Measurements from ENCODE around the gene METAP1D. TPM values are rescaled to one million over a fixed set of nuclear protein-coding genes. Genes with fewer than 3 reads are reported as not detected.
"Not testable (repeated sequence)": the region's sequence is repeated elsewhere in the genome, so short reads cannot be mapped to it uniquely, and the experiment has no call there.

METAP1D gene
- total and polyA plus RNA-seq, 9 donors: 7.0 to 14.3 (median 10.9) TPM

GRCh38 chr2:172109988-172110811 lies 110.4 kb downstream of the METAP1D start:
- Histone ChIP-seq H3K4me1 (ENCODE audit: insufficient read depth) (peaks cover 2% of the 10 kb centered on the region), H3K4me3 (no peak overlapping the region), H3K27me3 (peaks cover 5% of the 10 kb centered on the region), H3K9me3 (no peaks in the 10 kb centered on the region), H3K36me3 (no peaks in the 10 kb centered on the region), H3K27ac (no peak overlapping the region)
- peak in 1 of 5 donors; percentile 14 for DNase-seq
- TF ChIP-seq POLR2A (IDR thresholded peaks at IDR 0.05) (no peak), CTCF (IDR thresholded peaks at IDR 0.05) (no peak), EP300 (IDR thresholded peaks at IDR 0.05) (no peak)
- WGBS, 3 donors: 78 to 87% (median 87%) methylated on average over 31 of the region's 31 CpGs
- intact Hi-C loops (cut with DNase I): loop anchor here (5.0 to 10.0 kb wide), 7 partner anchors 295 to 1138 kb away; no protein-coding TSS in a partner anchor

GRCh38 chr2:172113617-172114016 lies 113.9 kb downstream of the METAP1D start:
- no peak overlapping the region for H3K27ac ChIP-seq
- H3K4me3 ChIP-seq: no peak overlapping the region
- H3K36me3 ChIP-seq: no peaks in the 10 kb centered on the region
- no peaks in the 10 kb centered on the region for H3K4me1 ChIP-seq (ENCODE audit: insufficient read depth)
- no peaks in the 10 kb centered on the region for H3K9me3 ChIP-seq
- TF ChIP-seq EP300 (IDR thresholded peaks at IDR 0.05): no peak
- TF ChIP-seq POLR2A (IDR thresholded peaks at IDR 0.05): no peak
- TF ChIP-seq CTCF (IDR thresholded peaks at IDR 0.05): peak; percentile 24 to 60 (median 57)
- H3K27me3 ChIP-seq: no peaks in the 10 kb centered on the region
- DNase-seq: no peak
- intact Hi-C loops (cut with DNase I): loop anchor here in 3 of 4 donors (5.0 to 10.0 kb wide), 3 partner anchors 299 to 1141 kb away; no protein-coding TSS in a partner anchor
- WGBS, 3 donors: 15 to 16% (median 15%) methylated on average over 2 of the region's 2 CpGs

GRCh38 chr2:172114176-172114575 lies 114.4 kb downstream of the METAP1D start:
- H3K27me3 ChIP-seq; H3K9me3 ChIP-seq; H3K4me1 ChIP-seq (ENCODE audit: insufficient read depth); H3K4me3 ChIP-seq; H3K27ac ChIP-seq; H3K36me3 ChIP-seq; DNase-seq: not testable (repeated sequence)
- intact Hi-C loops (cut with DNase I): loop anchor here in 3 of 4 donors (5.0 to 10.0 kb wide), 3 partner anchors 299 to 1142 kb away; no protein-coding TSS in a partner anchor
- WGBS, 3 donors: 64 to 68% (median 65%) methylated on average over 6 of the region's 6 CpGs

GRCh38 chr2:172114579-172114978 lies 114.8 kb downstream of the METAP1D start:
- no peaks in the 10 kb centered on the region for H3K36me3 ChIP-seq
- H3K4me3 ChIP-seq: no peak overlapping the region
- no peaks in the 10 kb centered on the region for H3K4me1 ChIP-seq (ENCODE audit: insufficient read depth)
- TF ChIP-seq POLR2A (IDR thresholded peaks at IDR 0.05) (no peak), CTCF (IDR thresholded peaks at IDR 0.05) (no peak), EP300 (IDR thresholded peaks at IDR 0.05) (no peak)
- H3K9me3 ChIP-seq: no peaks in the 10 kb centered on the region
- H3K27ac ChIP-seq: no peak overlapping the region
- DNase-seq: no peak
- 71 to 79% (median 76%) methylated on average over 3 of the region's 3 CpGs for WGBS, 3 donors
- intact Hi-C loops (cut with DNase I): loop anchor here in 3 of 4 donors (5.0 to 10.0 kb wide), 3 partner anchors 300 to 1142 kb away; no protein-coding TSS in a partner anchor
- no peaks in the 10 kb centered on the region for H3K27me3 ChIP-seq

GRCh38 chr2:172116107-172116506 lies 116.4 kb downstream of the METAP1D start:
- Histone ChIP-seq H3K4me1 (ENCODE audit: insufficient read depth) (no peaks in the 10 kb centered on the region), H3K27me3 (no peaks in the 10 kb centered on the region), H3K36me3 (no peaks in the 10 kb centered on the region), H3K9me3 (no peaks in the 10 kb centered on the region), H3K4me3 (no peak overlapping the region), H3K27ac (no peak overlapping the region)
- TF ChIP-seq CTCF (IDR thresholded peaks at IDR 0.05) (no peak), EP300 (IDR thresholded peaks at IDR 0.05) (no peak), POLR2A (IDR thresholded peaks at IDR 0.05) (no peak)
- WGBS, 3 donors: 73 to 86% (median 77%) methylated on average over 5 of the region's 5 CpGs
- intact Hi-C loops (cut with DNase I): loop anchor here in 2 of 4 donors (10.0 kb wide), 2 partner anchors 301 to 521 kb away; no protein-coding TSS in a partner anchor
- DNase-seq: no peak
